ENCODE measurements around the gene POGZ.
"Not testable (repeated sequence)": the region's sequence is repeated elsewhere in the genome, so short reads cannot be mapped to it uniquely, and the experiment has no call there.

Gene POGZ

GRCh38 chr1:151405187-151405951 is 53.9 kb downstream of the POGZ start:
- H3K27ac ChIP-seq (ENCODE audit: low read depth, low read length): no peak overlapping the region
- peaks cover 34 to 96% (median 94%) of the 10 kb centered on the region in 5 donors for H3K36me3 ChIP-seq (ENCODE audit: control insufficient read depth in 5 of 5, insufficient read depth in 5 of 5, low read length in 5 of 5)
- H3K9me3 ChIP-seq (ENCODE audit: control insufficient read depth in 5 of 5, low read length in 5 of 5): no peaks in the 10 kb centered on the region
- H3K27me3 ChIP-seq (ENCODE audit: control insufficient read depth in 5 of 5, insufficient read depth in 4 of 5, low read length in 5 of 5): no peaks in the 10 kb centered on the region
- H3K9ac ChIP-seq (ENCODE audit: low read length in 5 of 5): no peak overlapping the region
- H3K4me1 ChIP-seq (ENCODE audit: control insufficient read depth in 5 of 5, insufficient read depth in 5 of 5, low read length in 5 of 5): peaks cover 4 to 10% (median 9%) of the 10 kb centered on the region in 5 donors
- H3K4me3 ChIP-seq (ENCODE audit: low read depth in 1 of 5, low read length in 5 of 5): no peak overlapping the region

- H3K9ac ChIP-seq (ENCODE audit: low read length in 5 of 5): no peak overlapping the region
- H3K27ac ChIP-seq (ENCODE audit: low read depth, low read length): no peak overlapping the region
- H3K4me1 ChIP-seq (ENCODE audit: control insufficient read depth in 5 of 5, insufficient read depth in 5 of 5, low read length in 5 of 5): peaks cover 4 to 19% (median 15%) of the 10 kb centered on the region in 5 donors
- H3K4me3 ChIP-seq (ENCODE audit: low read depth in 1 of 5, low read length in 5 of 5): no peak overlapping the region
- H3K27me3 ChIP-seq (ENCODE audit: control insufficient read depth in 5 of 5, insufficient read depth in 4 of 5, low read length in 5 of 5): no peaks in the 10 kb centered on the region
- peaks cover 20 to 79% (median 77%) of the 10 kb centered on the region in 5 donors for H3K36me3 ChIP-seq (ENCODE audit: control insufficient read depth in 5 of 5, insufficient read depth in 5 of 5, low read length in 5 of 5)
- no peaks in the 10 kb centered on the region for H3K9me3 ChIP-seq (ENCODE audit: control insufficient read depth in 5 of 5, low read length in 5 of 5)
Observed at GRCh38 chr1:151403612-151404011, 55.7 kb downstream of the POGZ start.

GRCh38 chr1:151402764-151403163 is 56.5 kb downstream of the POGZ start:
- Histone ChIP-seq H3K27me3 (ENCODE audit: control insufficient read depth in 5 of 5, insufficient read depth in 4 of 5, low read length in 5 of 5) (no peaks in the 10 kb centered on the region), H3K9me3 (ENCODE audit: control insufficient read depth in 5 of 5, low read length in 5 of 5) (no peaks in the 10 kb centered on the region), H3K9ac (ENCODE audit: low read length in 5 of 5) (no peak overlapping the region), H3K4me3 (ENCODE audit: low read depth in 1 of 5, low read length in 5 of 5) (no peak overlapping the region), H3K27ac (ENCODE audit: low read depth, low read length) (no peak overlapping the region), H3K4me1 (ENCODE audit: control insufficient read depth in 5 of 5, insufficient read depth in 5 of 5, low read length in 5 of 5) (peaks cover 4 to 19% (median 15%) of the 10 kb centered on the region in 5 donors), H3K36me3 (ENCODE audit: control insufficient read depth in 5 of 5, insufficient read depth in 5 of 5, low read length in 5 of 5) (peaks cover 19 to 70% (median 69%) of the 10 kb centered on the region in 5 donors)

- peak overlapping the region; percentile 6 for H3K27ac ChIP-seq (ENCODE audit: low read depth, low read length)
- no peak overlapping the region for H3K4me3 ChIP-seq (ENCODE audit: low read depth in 1 of 5, low read length in 5 of 5)
- no peaks in the 10 kb centered on the region for H3K9me3 ChIP-seq (ENCODE audit: control insufficient read depth in 5 of 5, low read length in 5 of 5)
- H3K36me3 ChIP-seq (ENCODE audit: control insufficient read depth in 5 of 5, insufficient read depth in 5 of 5, low read length in 5 of 5): peaks cover 13 to 61% (median 60%) of the 10 kb centered on the region in 5 donors
- H3K27me3 ChIP-seq (ENCODE audit: control insufficient read depth in 5 of 5, insufficient read depth in 4 of 5, low read length in 5 of 5): no peaks in the 10 kb centered on the region
- H3K9ac ChIP-seq (ENCODE audit: low read length in 5 of 5): no peak overlapping the region
- H3K4me1 ChIP-seq (ENCODE audit: control insufficient read depth in 5 of 5, insufficient read depth in 5 of 5, low read length in 5 of 5): peaks cover 4 to 19% (median 15%) of the 10 kb centered on the region in 5 donors
Observed at GRCh38 chr1:151401860-151402259, 57.4 kb downstream of the POGZ start.

- Histone ChIP-seq H3K9ac (ENCODE audit: low read length in 5 of 5) (peak overlapping the region in 2 of 5 donors; percentile 97 to 100), H3K9me3 (ENCODE audit: control insufficient read depth in 5 of 5, low read length in 5 of 5) (no peaks in the 10 kb centered on the region), H3K27me3 (ENCODE audit: control insufficient read depth in 5 of 5, insufficient read depth in 4 of 5, low read length in 5 of 5) (no peaks in the 10 kb centered on the region), H3K36me3 (ENCODE audit: control insufficient read depth in 5 of 5, insufficient read depth in 5 of 5, low read length in 5 of 5) (peaks cover 7 to 55% (median 54%) of the 10 kb centered on the region in 5 donors), H3K4me3 (ENCODE audit: low read depth in 1 of 5, low read length in 5 of 5) (peak overlapping the region in 1 of 5 donors; percentile 98), H3K4me1 (ENCODE audit: control insufficient read depth in 5 of 5, insufficient read depth in 5 of 5, low read length in 5 of 5) (peaks cover 4 to 19% (median 15%) of the 10 kb centered on the region in 5 donors), H3K27ac (ENCODE audit: low read depth, low read length) (peak overlapping the region; percentile 97)
Observed at GRCh38 chr1:151401125-151401788, 58.0 kb downstream of the POGZ start.

- H3K4me3 ChIP-seq (ENCODE audit: low read depth in 1 of 5, low read length in 5 of 5): peak within 1 kb of the TSS; percentile 95 to 98 (median 97)
- peak within 1 kb of the TSS; percentile 95 to 100 (median 97) for H3K9ac ChIP-seq (ENCODE audit: low read length in 5 of 5)
- H3K4me1 ChIP-seq (ENCODE audit: control insufficient read depth in 5 of 5, insufficient read depth in 5 of 5, low read length in 5 of 5): peaks cover 4 to 19% (median 15%) of the 10 kb centered on the region in 5 donors
- peak within 1 kb of the TSS; percentile 97 for H3K27ac ChIP-seq (ENCODE audit: low read depth, low read length)
- H3K36me3 ChIP-seq (ENCODE audit: control insufficient read depth in 5 of 5, insufficient read depth in 5 of 5, low read length in 5 of 5): peaks cover 7 to 38% (median 37%) of the 10 kb centered on the region in 5 donors
- no peaks in the 10 kb centered on the region for H3K27me3 ChIP-seq (ENCODE audit: control insufficient read depth in 5 of 5, insufficient read depth in 4 of 5, low read length in 5 of 5)
- no peaks in the 10 kb centered on the region for H3K9me3 ChIP-seq (ENCODE audit: control insufficient read depth in 5 of 5, low read length in 5 of 5)
Observed at GRCh38 chr1:151399324-151400171, 59.7 kb downstream of the POGZ start, which contains the start of gene PSMB4. PSMB4 (plus strand) TSS chr1:151399573; CDS start chr1:151399588, 15 bp downstream.

- not testable (repeated sequence) for H3K27me3 ChIP-seq (ENCODE audit: control insufficient read depth in 5 of 5, insufficient read depth in 4 of 5, low read length in 5 of 5); H3K9ac ChIP-seq (ENCODE audit: low read length in 5 of 5); H3K36me3 ChIP-seq (ENCODE audit: control insufficient read depth in 5 of 5, insufficient read depth in 5 of 5, low read length in 5 of 5); H3K27ac ChIP-seq (ENCODE audit: low read depth, low read length); H3K9me3 ChIP-seq (ENCODE audit: control insufficient read depth in 5 of 5, low read length in 5 of 5); H3K4me3 ChIP-seq (ENCODE audit: low read depth in 1 of 5, low read length in 5 of 5)
- peaks cover 4 to 18% (median 15%) of the 10 kb centered on the region in 5 donors for H3K4me1 ChIP-seq (ENCODE audit: control insufficient read depth in 5 of 5, insufficient read depth in 5 of 5, low read length in 5 of 5)
Observed at GRCh38 chr1:151396265-151396664, 63.0 kb downstream of the POGZ start.

GRCh38 chr1:151393583-151393982 is 65.7 kb downstream of the POGZ start:
- H3K27me3 ChIP-seq (ENCODE audit: control insufficient read depth in 5 of 5, insufficient read depth in 4 of 5, low read length in 5 of 5): no peaks in the 10 kb centered on the region
- H3K4me3 ChIP-seq (ENCODE audit: low read depth in 1 of 5, low read length in 5 of 5): no peak overlapping the region
- H3K9ac ChIP-seq (ENCODE audit: low read length in 5 of 5): no peak overlapping the region
- no peaks in the 10 kb centered on the region for H3K4me1 ChIP-seq (ENCODE audit: control insufficient read depth in 5 of 5, insufficient read depth in 5 of 5, low read length in 5 of 5)
- no peaks in the 10 kb centered on the region for H3K9me3 ChIP-seq (ENCODE audit: control insufficient read depth in 5 of 5, low read length in 5 of 5)
- no peak overlapping the region for H3K27ac ChIP-seq (ENCODE audit: low read depth, low read length)
- no peaks in the 10 kb centered on the region for H3K36me3 ChIP-seq (ENCODE audit: control insufficient read depth in 5 of 5, insufficient read depth in 5 of 5, low read length in 5 of 5)

- no peaks in the 10 kb centered on the region for H3K4me1 ChIP-seq (ENCODE audit: control insufficient read depth in 5 of 5, insufficient read depth in 5 of 5, low read length in 5 of 5)
- H3K4me3 ChIP-seq (ENCODE audit: low read depth in 1 of 5, low read length in 5 of 5): no peak overlapping the region
- H3K27ac ChIP-seq (ENCODE audit: low read depth, low read length): no peak overlapping the region
- no peaks in the 10 kb centered on the region for H3K36me3 ChIP-seq (ENCODE audit: control insufficient read depth in 5 of 5, insufficient read depth in 5 of 5, low read length in 5 of 5)
- H3K9ac ChIP-seq (ENCODE audit: low read length in 5 of 5): no peak overlapping the region
- H3K9me3 ChIP-seq (ENCODE audit: control insufficient read depth in 5 of 5, low read length in 5 of 5): no peaks in the 10 kb centered on the region
- no peaks in the 10 kb centered on the region for H3K27me3 ChIP-seq (ENCODE audit: control insufficient read depth in 5 of 5, insufficient read depth in 4 of 5, low read length in 5 of 5)
Observed at GRCh38 chr1:151391079-151391563, 68.2 kb downstream of the POGZ start.
